Central memory CD4-positive, alpha-beta T cell (primary cell): Measurements from ENCODE around the gene DEUP1.

Source experiments
- DNase-seq: peaks from one replicate; pipeline ENCODE4 v3.0.0; 2022

DEUP1 gene

DNA sequence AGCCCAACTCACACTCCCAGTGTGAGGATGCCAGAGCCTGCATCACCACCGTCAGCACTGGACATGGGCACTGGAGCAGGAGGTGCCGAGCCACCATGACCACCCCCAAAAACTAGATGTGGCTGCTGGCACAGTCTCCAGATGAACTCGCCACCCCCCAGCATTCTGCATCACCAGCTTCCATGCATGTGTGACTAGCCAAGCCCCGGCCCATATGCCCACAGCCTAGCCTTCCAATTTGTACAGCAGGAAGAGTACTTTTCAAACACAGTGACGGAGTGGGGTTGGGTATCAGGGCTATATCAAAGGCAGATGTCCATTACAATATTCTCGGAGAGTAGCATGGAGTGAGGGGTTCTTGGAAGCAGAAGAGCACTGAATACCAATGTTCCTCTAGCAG, 149.7 kb downstream of the DEUP1 start:
- no peak for DNase-seq

DNA sequence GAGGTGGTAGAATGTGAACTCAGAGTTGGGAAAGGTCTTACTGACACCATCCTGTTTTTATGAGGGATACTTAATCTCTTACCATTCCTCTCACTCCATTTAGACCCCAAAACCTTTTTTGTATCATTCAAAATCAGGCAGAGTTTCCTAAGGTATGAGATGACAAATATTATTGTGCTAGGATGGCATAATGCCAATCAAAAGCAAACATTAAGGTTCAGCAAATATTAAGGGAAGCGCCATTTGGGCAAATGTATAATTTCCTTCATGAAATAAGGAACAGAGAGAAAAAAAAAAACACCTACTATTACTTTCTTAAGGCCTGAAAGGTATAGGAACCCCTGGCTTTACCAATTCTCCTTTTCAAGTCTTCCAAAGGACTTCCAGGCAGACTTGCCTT, 150.2 kb downstream of the DEUP1 start:
- DNase-seq = no peak

DNA sequence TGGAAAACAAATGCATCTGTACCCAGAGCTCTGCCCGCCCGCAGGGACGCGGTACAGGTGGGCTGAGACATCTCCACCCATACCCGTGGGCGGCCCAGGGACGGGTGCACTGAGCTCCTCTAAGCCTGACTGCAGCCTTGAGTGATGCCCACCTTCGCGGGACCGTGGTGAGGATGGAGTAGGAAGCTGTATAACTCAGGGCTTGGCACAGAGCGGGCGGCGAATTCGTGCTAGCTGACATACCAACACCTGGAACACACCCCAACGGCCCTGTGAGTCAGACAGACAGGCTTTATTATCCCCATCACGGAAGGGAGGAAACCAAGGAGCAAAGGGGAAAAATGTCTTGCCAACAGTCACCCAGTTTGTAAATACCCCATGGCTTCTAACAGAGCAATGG, 150.7 kb downstream of the DEUP1 start:
- DNase-seq = no peak

DNA sequence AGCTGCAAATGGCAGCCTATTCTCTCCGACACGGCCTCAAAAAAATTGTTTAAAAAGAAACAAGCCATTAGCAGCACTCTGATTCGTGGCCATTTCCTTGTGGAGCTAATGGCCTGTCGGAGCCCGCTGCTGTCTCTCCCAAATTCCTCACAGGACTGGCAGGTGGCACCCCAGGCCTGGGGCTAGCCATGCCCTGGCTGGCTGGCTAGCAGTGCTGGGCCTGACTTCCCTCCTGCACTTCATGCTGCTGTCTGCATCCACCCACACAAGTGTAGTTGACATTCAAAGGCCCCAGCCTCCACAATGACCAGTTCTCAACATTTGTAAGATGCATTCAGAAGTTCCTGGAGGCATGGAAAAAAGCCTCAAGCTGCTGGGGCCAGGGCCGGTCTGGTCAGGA, 151.2 kb downstream of the DEUP1 start:
- DNase-seq = no peak

DNA sequence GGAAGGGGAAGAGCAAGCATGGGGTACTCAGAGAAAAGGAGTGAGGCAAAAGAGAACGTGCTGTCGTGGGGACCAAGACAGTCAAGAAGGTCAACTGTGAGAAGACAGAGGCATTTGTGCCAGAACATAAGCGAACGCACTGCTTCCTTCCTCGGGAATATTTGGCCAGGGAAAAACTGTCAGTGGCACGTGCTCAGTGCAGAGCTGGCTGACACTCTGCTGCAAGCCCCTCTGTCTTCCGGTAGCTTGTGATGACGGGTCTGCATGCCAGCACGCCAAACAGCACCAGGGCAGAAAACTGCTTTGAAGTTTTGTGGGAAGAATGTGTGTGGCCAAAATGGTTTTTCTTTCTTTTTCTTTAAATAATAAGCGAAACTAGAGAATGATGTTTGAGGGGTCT, 152.0 kb downstream of the DEUP1 start:
- no peak for DNase-seq

DNA sequence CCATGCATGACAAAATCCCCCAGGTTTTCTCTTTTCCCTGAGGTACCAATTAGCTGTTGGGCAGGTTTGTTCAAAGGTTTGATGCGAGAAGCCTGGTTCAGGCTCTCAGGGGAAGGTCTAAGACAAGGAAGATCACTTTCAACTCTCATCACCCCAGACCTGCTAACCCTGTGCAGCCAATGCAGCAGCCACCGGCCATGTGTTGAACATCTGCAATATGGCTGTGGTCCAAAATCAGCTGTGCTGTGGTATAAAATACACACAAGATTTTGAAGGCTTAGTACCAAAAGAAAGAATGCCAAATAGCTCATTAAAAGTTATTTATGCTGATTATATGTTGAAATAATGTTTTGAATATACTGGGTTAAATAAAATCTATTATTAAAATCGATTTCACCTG, 154.2 kb downstream of the DEUP1 start:
- no peak for DNase-seq

DNA sequence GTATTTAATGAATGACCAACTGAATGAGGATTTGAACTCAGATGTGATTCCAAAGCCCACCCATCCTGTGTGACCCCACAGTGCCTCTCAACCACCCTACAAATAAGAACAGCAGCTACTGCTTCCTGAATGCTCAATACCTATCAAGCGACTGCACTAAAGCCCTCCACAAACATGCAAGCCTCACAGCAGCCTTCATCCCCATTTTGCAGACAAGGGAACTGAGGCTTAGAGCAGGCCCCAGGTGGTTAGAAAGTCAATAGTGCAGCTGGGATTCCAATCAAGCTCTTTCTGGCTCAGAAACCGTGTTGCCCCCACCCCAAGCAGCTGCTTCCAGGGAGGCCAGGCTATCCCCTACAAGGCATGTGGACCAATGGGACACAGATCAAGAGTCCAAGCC, 155.4 kb downstream of the DEUP1 start:
- no peak for DNase-seq

DNA sequence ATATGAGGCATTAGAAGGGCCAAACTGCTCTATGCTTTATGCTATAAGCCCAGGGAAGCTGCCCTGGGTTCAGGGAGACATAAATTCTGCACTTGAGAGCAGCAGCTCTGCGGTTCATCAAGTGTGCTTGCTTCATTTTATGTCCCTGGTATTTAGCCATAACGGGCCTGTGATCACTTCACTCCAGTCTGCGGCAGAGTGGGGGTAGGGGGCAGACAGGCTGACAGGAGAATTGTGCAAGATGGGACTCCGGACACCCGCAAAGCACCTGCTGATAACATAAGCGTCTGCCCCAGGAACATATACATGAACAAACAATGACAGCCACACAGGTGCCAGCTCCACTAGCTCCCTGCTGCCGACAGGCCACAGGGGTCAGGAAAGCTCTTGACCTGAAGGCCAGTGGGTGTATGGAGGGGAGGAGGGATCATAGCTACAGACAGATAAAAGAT, 156.5 kb downstream of the DEUP1 start:
- DNase-seq = no peak
